ENCODE results near the gene PCDH7. TPM values are rescaled to one million over a fixed set of nuclear protein-coding genes. Genes with fewer than 3 reads are reported as not detected.

PCDH7 gene
- total and polyA plus RNA-seq, 2 of the 4 experiments (the other 2 are of a cell fraction), result 26.5 to 44.1 TPM

- ATAC-seq (ENCODE audit: low read depth), result no peak
- no peaks in the 10 kb centered on the region for H3K9me3 ChIP-seq (ENCODE audit: control insufficient read depth, insufficient read depth, low read length)
- H4K20me1 ChIP-seq (ENCODE audit: insufficient read depth, low read length), result peaks cover 5% of the 10 kb centered on the region; the same call in 1 of the 2 replicates
- H2AK9ac ChIP-seq (replicated peaks; ENCODE audit: low read depth, low read length, poor library complexity), result no peak overlapping the region
- no peaks in the 10 kb centered on the region for H3K79me1 ChIP-seq (ENCODE audit: low read depth in 1 of 2, low read length in 2 of 2)
- H2BK20ac ChIP-seq (ENCODE audit: low read depth, low read length), result no peak overlapping the region
- H2AK5ac ChIP-seq (ENCODE audit: low read depth, low read length), result no peak overlapping the region
- no peaks in the 10 kb centered on the region for H3K36me3 ChIP-seq (ENCODE audit: control insufficient read depth, insufficient read depth, low read length)
- H3K9me1 ChIP-seq (ENCODE audit: insufficient read depth, low read length), result no peaks in the 10 kb centered on the region
- H3K4me1 ChIP-seq (ENCODE audit: control insufficient read depth, insufficient read depth, low read length), result peaks cover 2% of the 10 kb centered on the region; the same call in 1 of the 2 replicates
- in situ Hi-C loops (cut with MboI; ENCODE audit: low sequenced_read_pairs), result loop anchor here (5.0 kb wide), 1 partner anchor 956 kb away; no protein-coding TSS in a partner anchor
- peak; percentile 53 for DNase-seq
- no peak overlapping the region for H2BK15ac ChIP-seq (ENCODE audit: low read depth, low read length)
- ChIA-PET CTCF (interaction anchor here (0.6 kb wide), 1 partner anchor 241 kb away, joined by 3 read pairs; no protein-coding TSS in a partner anchor), POLR2A (ENCODE audit: unreplicated experiment) (interaction anchor here (0.7 kb wide), 1 partner anchor 41 kb away, joined by 3 read pairs; no protein-coding TSS in a partner anchor)
- peak overlapping the region; percentile 20; the same call in 1 of the 2 replicates for H3K4me3 ChIP-seq (ENCODE audit: insufficient read depth, low read depth, low read length)
- no peak overlapping the region for H2BK5ac ChIP-seq (ENCODE audit: low read depth, low read length, poor library complexity, severe bottlenecking)
- H3K27me3 ChIP-seq (ENCODE audit: control insufficient read depth, insufficient read depth, low read length), result no peaks in the 10 kb centered on the region
- dilution Hi-C loops (cut with HindIII; ENCODE audit: low sequenced_read_pairs, unreplicated experiment), result no loop called here
- H3K18ac ChIP-seq (ENCODE audit: low read depth, low read length), result no peak overlapping the region
- no TSS peak for BruUV-seq (replicated peaks)
- TF ChIP-seq, protein P1, sequence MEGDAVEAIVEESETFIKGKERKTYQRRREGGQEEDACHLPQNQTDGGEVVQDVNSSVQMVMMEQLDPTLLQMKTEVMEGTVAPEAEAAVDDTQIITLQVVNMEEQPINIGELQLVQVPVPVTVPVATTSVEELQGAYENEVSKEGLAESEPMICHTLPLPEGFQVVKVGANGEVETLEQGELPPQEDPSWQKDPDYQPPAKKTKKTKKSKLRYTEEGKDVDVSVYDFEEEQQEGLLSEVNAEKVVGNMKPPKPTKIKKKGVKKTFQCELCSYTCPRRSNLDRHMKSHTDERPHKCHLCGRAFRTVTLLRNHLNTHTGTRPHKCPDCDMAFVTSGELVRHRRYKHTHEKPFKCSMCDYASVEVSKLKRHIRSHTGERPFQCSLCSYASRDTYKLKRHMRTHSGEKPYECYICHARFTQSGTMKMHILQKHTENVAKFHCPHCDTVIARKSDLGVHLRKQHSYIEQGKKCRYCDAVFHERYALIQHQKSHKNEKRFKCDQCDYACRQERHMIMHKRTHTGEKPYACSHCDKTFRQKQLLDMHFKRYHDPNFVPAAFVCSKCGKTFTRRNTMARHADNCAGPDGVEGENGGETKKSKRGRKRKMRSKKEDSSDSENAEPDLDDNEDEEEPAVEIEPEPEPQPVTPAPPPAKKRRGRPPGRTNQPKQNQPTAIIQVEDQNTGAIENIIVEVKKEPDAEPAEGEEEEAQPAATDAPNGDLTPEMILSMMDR (conservative IDR thresholded peaks at IDR 0.05; ENCODE audit: low read depth, low read length), result peak; percentile 68
- TF ChIP-seq RAD21 (IDR thresholded peaks at IDR 0.05; ENCODE audit: low read length) (peak; percentile 78), SMC3 (IDR thresholded peaks at IDR 0.05; ENCODE audit: low read depth, low read length) (peak; percentile 51), POLR2A (IDR thresholded peaks at IDR 0.05; ENCODE audit: low read depth, low read length) (no peak), CEBPB (IDR thresholded peaks at IDR 0.05; ENCODE audit: low read depth, low read length) (no peak), RFX5 (IDR thresholded peaks at IDR 0.05; ENCODE audit: low read depth, low read length) (no peak)
- no peak overlapping the region for H4K8ac ChIP-seq (ENCODE audit: low read depth in 2 of 2, low read length in 2 of 2)
- no peak overlapping the region for H2BK120ac ChIP-seq (ENCODE audit: low read depth, low read length)
- H3K9ac ChIP-seq (ENCODE audit: low read depth, low read length), result no peak overlapping the region
- no peak overlapping the region for H3K14ac ChIP-seq (replicated peaks; ENCODE audit: low read depth, low read length)
- no peak overlapping the region for H3K23ac ChIP-seq (ENCODE audit: low read depth, low read length)
- H3K4ac ChIP-seq (ENCODE audit: low read depth, low read length), result no peak overlapping the region
- WGBS, 2 experiments (ENCODE audit: extremely low coverage in 2 of 2, insufficient read length in 1 of 2), result no CpG with 5 or more reads among the region's 6 CpGs
- peak overlapping the region; percentile 95; the same call in 1 of the 2 replicates for H3K4me2 ChIP-seq (ENCODE audit: low read depth, low read length)
- no peak overlapping the region for H4K5ac ChIP-seq (ENCODE audit: low read depth, low read length)
- no peak overlapping the region for H2AFZ ChIP-seq (replicated peaks; ENCODE audit: low read length, poor library complexity)
- no peak overlapping the region for H3K27ac ChIP-seq (ENCODE audit: insufficient read depth, low read length)
- intact Hi-C loops (cut with micrococcal nuclease), result loop anchor here (1.0 to 10.0 kb wide), 5 partner anchors 326 to 1221 kb away; no protein-coding TSS in a partner anchor
- H4K91ac ChIP-seq (ENCODE audit: insufficient read depth, low read depth, low read length), result no peak overlapping the region
- no peak overlapping the region for H3K56ac ChIP-seq (ENCODE audit: extremely low read depth, insufficient read depth, low read length)
These were observed 4.0 kb upstream of the PCDH7 start for GRCh38 chr4:30716158-30716557.

All from IMR-90 (cell line).